ENCODE results near the gene BMF.

BMF gene

DNA sequence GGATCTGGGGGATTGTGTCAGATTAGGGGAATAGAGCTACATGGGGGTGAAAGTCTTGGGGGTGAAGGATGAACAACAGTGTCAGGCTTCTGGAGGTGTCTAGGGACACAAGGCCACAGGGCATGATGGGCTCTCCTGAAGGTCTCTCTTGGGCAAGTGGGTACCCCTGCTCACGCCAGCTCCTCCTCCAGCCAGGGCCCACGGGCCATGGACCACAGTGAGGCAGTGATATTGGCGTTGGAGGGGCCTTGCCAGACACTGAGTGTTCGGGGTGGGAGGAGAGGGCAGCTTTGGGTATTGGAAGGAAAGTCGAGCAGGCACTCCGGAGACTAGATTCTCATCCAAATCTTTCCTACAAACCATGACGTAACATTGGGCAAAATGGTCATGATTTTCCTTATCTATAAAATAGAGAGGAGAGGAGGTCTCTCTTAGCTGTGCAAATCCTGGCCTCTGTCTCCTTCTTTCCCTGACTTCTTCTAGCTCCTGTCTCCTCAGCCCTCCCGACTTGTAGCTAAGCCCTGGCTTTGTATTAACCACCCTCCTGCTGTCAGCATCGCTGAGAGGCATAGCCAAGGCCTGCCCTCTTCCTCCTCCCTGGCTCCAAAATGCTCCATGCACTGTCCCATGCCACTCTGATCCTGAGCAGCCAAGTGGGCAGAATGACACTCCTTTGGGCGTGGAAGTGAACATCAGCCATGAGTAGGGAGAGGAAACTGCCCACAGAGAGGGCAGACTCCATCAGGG is 45.7 kb downstream of the BMF start:
- no peak for DNase-seq

GRCh38 chr15:40061212-40061901 is 47.3 kb downstream of the BMF start:
- DNase-seq, result no peak

DNA sequence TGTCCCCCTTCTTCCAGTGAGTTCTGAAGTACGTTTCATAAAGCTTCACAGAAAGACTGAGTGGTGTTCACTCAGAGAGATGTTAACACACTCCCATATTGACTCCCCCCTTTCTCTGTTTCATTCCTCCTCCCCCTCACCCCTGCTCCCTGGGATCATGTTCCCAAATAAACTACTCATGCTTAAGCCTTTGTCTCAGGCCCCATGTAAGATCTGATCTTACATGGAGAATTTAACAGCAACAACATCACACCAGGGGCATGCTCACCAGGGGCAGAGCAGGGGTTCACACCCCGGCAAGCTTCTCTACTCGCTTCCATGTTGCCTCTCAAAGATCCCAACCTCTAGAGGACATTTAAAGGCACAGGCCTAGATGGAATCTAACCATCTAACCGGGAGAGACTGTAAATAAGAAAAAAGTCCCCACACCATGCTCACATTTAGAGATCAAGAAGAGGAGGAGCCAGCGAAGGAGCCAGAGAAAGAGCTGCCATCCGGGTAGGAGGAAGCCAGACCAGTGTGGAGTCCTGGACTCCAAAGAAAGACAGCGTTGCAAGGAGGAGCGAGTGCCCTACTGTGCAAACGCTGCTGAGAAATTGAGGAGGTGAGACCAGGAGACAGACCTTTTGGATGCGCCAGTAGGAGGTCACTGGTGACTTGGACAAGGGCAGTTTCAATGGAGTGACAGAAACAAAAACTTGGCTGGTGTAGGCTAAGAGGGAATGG is 48.3 kb downstream of the BMF start:
- DNase-seq, result no peak

DNA sequence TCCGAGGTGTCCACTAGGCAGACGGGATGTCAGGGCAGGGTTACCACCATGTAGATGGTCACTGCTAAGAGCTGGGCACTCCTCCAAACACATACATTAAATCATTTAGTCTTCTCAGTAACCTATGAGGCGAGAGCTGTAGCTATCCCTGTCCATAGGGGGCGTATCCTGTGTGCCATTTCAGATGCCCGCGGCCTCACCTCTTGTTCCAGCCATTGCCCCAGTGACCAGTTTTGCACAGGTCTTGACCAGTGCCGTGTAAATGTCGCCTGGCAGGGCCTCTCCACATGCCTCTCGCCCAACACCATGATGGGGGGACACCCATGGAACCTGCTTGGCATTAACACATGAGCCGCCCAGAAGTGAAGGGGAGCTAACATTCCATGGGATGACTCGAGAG is 48.9 kb downstream of the BMF start:
- DNase-seq, result no peak

DNA sequence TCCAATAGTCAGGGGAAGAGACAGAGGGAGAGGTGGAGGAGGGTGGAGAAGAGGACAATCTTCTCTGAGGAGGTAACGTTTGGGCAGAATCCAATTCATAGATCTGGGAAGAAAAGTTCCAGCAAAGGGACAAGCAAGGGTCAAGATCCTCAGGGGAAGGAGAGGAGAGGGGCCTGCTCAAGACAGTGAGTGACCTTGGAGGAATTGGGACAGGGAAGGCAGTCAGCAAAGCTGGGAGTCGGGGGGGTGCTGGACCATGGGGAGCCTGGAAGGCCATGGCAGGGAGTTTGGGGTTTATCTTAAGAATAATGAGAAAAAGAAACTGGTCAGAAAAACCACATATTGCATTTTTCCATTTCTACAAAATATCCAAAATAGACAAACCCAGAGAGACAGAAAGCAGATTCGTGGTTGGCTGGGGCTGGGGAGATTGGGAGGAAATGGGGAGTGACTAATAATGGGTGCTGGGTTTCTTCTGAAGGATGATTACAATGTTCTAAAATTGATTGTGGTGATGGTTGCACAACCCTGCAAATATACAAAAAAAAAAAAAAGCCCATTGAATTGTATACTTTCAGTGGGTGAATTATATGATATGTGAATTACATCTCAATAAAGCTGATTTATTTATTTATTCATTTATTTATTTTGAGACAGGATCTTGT is 50.1 kb downstream of the BMF start:
- DNase-seq, result peak in 1 of 2 experiments; percentile 30

GRCh38 chr15:40055576-40056293 is 52.9 kb downstream of the BMF start:
- no peak for DNase-seq

- no peak for DNase-seq
These were observed 53.7 kb downstream of the BMF start for GRCh38 chr15:40054855-40055575.

GRCh38 chr15:40054605-40054854 is 54.1 kb downstream of the BMF start:
- DNase-seq, result no peak

DNA sequence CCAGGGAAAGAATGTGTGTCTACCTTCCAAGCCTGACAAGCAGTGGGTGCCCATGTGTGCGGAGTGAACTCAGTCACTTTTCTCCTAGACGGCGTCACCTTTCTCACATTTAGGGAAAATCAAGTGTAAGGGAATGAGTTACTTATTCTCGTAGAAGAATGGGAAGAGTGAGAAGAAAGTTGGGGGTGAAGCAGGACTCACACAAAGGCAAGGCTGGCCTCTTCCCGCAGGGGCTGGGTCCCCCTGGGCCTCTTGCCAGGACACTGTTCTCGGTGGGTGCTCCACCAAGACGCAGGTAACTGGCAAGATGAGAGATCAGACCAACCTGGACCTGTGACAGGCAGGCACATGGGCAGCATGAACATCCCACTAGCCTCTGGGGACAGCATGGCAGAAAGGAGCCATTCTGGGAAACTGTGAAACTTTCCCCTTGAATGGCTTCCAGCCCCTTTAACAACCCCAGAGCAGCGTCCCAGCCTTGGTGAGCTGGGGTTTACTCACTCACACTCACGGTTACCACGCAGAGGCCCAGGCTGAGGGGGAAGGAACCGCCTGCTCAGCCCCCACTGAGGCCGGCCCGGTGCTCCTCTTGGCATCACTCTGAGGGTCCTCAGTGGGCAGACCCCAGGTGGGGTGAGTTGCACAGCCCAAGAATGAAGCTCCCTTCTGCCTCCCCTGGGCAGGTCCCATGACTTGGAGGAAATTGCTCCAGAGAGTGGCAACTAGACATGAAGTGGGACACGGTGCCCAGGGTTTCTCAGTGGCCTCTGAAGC is 54.7 kb downstream of the BMF start:
- no peak for DNase-seq

- DNase-seq, result no peak
These were observed 55.4 kb downstream of the BMF start for GRCh38 chr15:40053079-40053830.

DNA sequence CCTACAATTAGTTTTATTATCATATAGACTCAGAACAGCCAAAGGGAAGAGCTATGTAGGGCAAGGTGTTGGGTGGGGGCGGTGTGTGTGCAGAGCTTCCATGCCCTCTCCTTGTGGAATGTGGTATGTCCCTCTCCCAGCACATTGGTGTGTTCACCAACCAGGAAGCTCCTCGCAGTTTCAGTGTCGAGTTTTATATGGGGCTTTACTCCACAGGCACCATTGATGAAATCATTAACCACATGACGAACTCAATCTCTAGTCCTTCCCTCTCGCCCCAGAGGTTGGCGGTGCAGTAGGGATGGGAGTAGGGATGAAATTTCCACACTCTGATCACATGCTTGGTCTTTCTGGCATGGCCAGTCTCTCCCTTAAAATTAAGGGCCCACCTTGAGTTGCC is 56.1 kb downstream of the BMF start:
- no peak for DNase-seq

- DNase-seq, result no peak
These were observed 56.9 kb downstream of the BMF start for GRCh38 chr15:40051616-40052415.

- DNase-seq, result no peak
These were observed 57.8 kb downstream of the BMF start for GRCh38 chr15:40050788-40051470.

DNA sequence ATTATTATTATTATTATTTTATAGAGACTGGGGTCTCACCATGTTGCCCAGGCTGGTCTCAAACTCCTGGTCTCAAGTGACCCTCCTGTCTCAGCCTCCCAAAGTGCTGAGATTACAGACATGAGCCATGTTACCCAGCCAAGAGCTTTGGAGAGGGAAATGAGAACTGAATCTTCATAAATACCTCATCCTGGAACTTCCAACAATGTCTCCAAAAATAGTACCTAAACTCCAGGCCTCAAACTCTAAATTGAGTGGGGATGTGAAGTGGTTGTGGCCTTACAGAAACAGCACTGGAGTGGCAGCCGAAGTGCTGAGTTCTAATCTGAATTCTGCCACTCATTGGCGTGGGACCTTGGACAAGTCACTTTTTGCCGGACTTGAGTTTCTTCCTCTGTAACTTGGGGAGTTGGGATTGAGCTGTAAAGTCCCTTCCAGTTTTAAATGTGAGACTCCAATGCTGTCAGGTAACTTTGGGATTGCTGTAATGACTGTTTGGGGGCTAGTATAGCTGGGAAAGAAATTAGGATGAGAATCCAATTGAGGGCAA is 59.7 kb downstream of the BMF start:
- DNase-seq, result no peak

- no peak for DNase-seq
These were observed 60.4 kb downstream of the BMF start for GRCh38 chr15:40048211-40048792.

- DNase-seq, result peak; percentile 61 to 71
These were observed 61.1 kb downstream of the BMF start for GRCh38 chr15:40047415-40048210.

GRCh38 chr15:40046721-40047414 is 61.8 kb downstream of the BMF start:
- no peak for DNase-seq
